Spleen (tissue), 11 donors: Measurements from ENCODE around the gene WFDC10B. TPM values are rescaled to one million over a fixed set of nuclear protein-coding genes. Genes with fewer than 3 reads are reported as not detected.
"Not testable (repeated sequence)": the region's sequence is repeated elsewhere in the genome, so short reads cannot be mapped to it uniquely, and the experiment has no call there.

Source experiments
- DNase-seq: peaks from one replicate; pipeline ENCODE4 v3.0.0-alpha.2; 2020
- H3K27ac ChIP-seq, 8 donors: fragments of 200-600 bp; sonication (generic) in 7 of 8; 1 replicate in 4 of 8; 2 replicates in 4 of 8; pipeline versions ENCODE4 v1.5.0 to v1.8.0; 2016 to 2021; ENCODE audit warnings: inconsistent platforms in 4 of 8, mild to moderate bottlenecking in 4 of 8, moderate library complexity in 1 of 8
- H3K27me3 ChIP-seq, 7 donors: fragments of 200-600 bp; sonication (generic) in 6 of 7; replicated peaks in 1 of 7; 1 replicate in 4 of 7; 2 replicates in 3 of 7; pipeline versions ENCODE4 v1.5.0 to v1.8.0; 2016 to 2021; ENCODE audit warnings: inconsistent platforms in 3 of 7, mild to moderate bottlenecking in 1 of 7
- H3K36me3 ChIP-seq, 6 donors: fragments of 200-600 bp; sonication (generic) in 5 of 6; 1 replicate in 4 of 6; 2 replicates in 2 of 6; pipeline versions ENCODE4 v1.5.0 to v1.8.0; 2016 to 2021; ENCODE audit warnings: inconsistent platforms in 2 of 6
- H3K4me1 ChIP-seq, 6 donors: fragments of 200-600 bp; sonication (generic) in 5 of 6; 1 replicate in 3 of 6; 2 replicates in 3 of 6; pipeline versions ENCODE4 v1.5.0 to v1.8.0; 2016 to 2021; ENCODE audit warnings: inconsistent platforms in 3 of 6
- H3K4me3 ChIP-seq, 8 donors: fragments of 200-600 bp; sonication (generic) in 7 of 8; 1 replicate in 4 of 8; 2 replicates in 4 of 8; pipeline versions ENCODE4 v1.5.0 to v1.8.0; 2016 to 2021; ENCODE audit warnings: inconsistent platforms in 4 of 8, mild to moderate bottlenecking in 4 of 8, moderate library complexity in 2 of 8
- H3K9me3 ChIP-seq, 8 donors: fragments of 200-600 bp; sonication (generic) in 7 of 8; 1 replicate in 4 of 8; 2 replicates in 4 of 8; pipeline versions ENCODE4 v1.5.0 to v1.8.0; 2016 to 2021; ENCODE audit warnings: inconsistent platforms in 4 of 8
- POLR2A ChIP-seq, 3 donors: fragments of 450-650 bp; IDR thresholded peaks; one replicate each; pipeline ENCODE4 v1.5.1; 2017; ENCODE audit warnings: antibody characterized with exemption in 3 of 3, mild to moderate bottlenecking in 1 of 3
- POLR2AphosphoS5 ChIP-seq, 3 donors: sonication (generic); formaldehyde crosslinking; IDR thresholded peaks; one replicate each; pipeline ENCODE4 v1.5.1; 2017; ENCODE audit warnings: antibody characterized with exemption in 3 of 3
- WGBS, 5 donors: extraction: QIAGEN DNeasy Blood & Tissue Kit in 3 of 5; methylation state at CpG; one replicate each; pipeline versions ENCODE4 v1.1.5 to v1.1.7; 2013 to 2018; 5-methylcytosine and 5-hydroxymethylcytosine counted together
- intact Hi-C: fragments of 100-400 bp; cut with DNase I; formaldehyde crosslinking; loops from one replicate; pipeline ENCODE4 v1.15.0; 2023; ENCODE audit warnings: low total_unique reads
- polyA plus RNA-seq, 3 donors: library from polyadenylated mRNA; stranded (reverse); fragments of 200-250 nt; gene quantifications; one replicate each; pipeline ENCODE4 v1.2.1, GENCODE V29; 2013
- total RNA-seq, 7 donors: library from RNA; depleted of rRNA in 3 of 7; stranded (reverse); fragments of >200 nt in 3 of 7; fragmentation: NEBNext Ultra II Directional in 4 of 7; extraction: Animal tissue kit (Norgen Biotek cat#: 25700) in 4 of 7; gene quantifications; one replicate each; pipeline versions ENCODE4 v1.1.0 to v1.2.1, GENCODE V29; 2016 to 2021
- TF ChIP-seq, protein P1 (sequence below), 11 experiments: fragments of 200-600 bp in 7 of 11; fragments of 450-650 bp in 4 of 11; sonication (generic) in 4 of 11; IDR thresholded peaks in 8 of 11; conservative IDR thresholded peaks in 3 of 11; 1 replicate in 7 of 11; 2 replicates in 4 of 11; pipeline versions ENCODE4 v1.4.0 to v1.8.0; 2016 to 2021; ENCODE audit warnings: antibody characterized with exemption in 11 of 11, inconsistent platforms in 4 of 11, mild to moderate bottlenecking in 1 of 11
- donor health status: healthy with polysubstance abuse.
- donor health status: DM: no; HTN: no; CAD: no; lungs with moderate emphysema.
- donor health status: DM: no; HTN: no; CAD: no.
- donor health status: Bipolar disorder and iron deficiency.
- donor health status: healthy.
- donor health status: DM: no; HTN: no; CAD: no.
- donor health status: DM: yes; HTN: yes; CAD: no.

WFDC10B gene
- total and polyA plus RNA-seq, 10 donors, result not detected

GRCh38 chr20:45701873-45702272 is 2.9 kb downstream of the WFDC10B start, which contains the start of gene WFDC13:
Gene WFDC13 (plus strand): TSS chr20:45702038. CDS start chr20:45702124, 86 bp downstream.
- WGBS, 5 donors, result 69 to 85% (median 76%) methylated on average over 4 of the region's 4 CpGs
- Histone ChIP-seq H3K27me3 (peaks cover 0 to 25% (median 0%) of the 10 kb centered on the region in 7 donors), H3K4me3 (no peak within 1 kb of the TSS), H3K9me3 (no peaks in the 10 kb centered on the region), H3K4me1 (no peaks in the 10 kb centered on the region), H3K27ac (no peak within 1 kb of the TSS), H3K36me3 (no peaks in the 10 kb centered on the region)
- DNase-seq, result no peak
- intact Hi-C loops, result no loop called here
- TF ChIP-seq, protein P1, sequence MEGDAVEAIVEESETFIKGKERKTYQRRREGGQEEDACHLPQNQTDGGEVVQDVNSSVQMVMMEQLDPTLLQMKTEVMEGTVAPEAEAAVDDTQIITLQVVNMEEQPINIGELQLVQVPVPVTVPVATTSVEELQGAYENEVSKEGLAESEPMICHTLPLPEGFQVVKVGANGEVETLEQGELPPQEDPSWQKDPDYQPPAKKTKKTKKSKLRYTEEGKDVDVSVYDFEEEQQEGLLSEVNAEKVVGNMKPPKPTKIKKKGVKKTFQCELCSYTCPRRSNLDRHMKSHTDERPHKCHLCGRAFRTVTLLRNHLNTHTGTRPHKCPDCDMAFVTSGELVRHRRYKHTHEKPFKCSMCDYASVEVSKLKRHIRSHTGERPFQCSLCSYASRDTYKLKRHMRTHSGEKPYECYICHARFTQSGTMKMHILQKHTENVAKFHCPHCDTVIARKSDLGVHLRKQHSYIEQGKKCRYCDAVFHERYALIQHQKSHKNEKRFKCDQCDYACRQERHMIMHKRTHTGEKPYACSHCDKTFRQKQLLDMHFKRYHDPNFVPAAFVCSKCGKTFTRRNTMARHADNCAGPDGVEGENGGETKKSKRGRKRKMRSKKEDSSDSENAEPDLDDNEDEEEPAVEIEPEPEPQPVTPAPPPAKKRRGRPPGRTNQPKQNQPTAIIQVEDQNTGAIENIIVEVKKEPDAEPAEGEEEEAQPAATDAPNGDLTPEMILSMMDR (IDR thresholded peaks at IDR 0.05 in 8 of 11, conservative IDR thresholded peaks at IDR 0.05 in 3 of 11), result no peak
- TF ChIP-seq POLR2AphosphoS5 (IDR thresholded peaks at IDR 0.05), result no peak
- no peak for TF ChIP-seq POLR2A (IDR thresholded peaks at IDR 0.05)

DNA sequence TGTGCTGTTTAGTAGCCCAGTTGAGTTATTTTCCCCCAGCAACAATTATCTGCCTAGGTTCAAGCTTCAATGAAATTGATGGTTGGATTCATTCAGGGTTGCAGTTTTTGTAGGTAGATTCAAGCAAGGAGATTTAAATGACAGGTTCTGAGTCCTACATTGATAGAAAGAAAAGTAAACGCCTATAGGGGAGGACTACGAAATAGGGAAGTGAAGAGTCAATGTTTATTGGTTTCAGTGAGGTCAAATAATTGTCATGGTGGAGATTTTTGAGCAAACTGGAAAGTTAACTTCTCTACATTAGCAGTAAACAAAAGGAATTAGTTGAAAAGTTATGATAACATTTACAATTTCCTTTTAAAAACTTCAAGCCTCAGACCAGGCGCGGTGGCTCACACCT is 3.7 kb downstream of the WFDC10B start:
- TF ChIP-seq, protein P1 (IDR thresholded peaks at IDR 0.05 in 8 of 11, conservative IDR thresholded peaks at IDR 0.05 in 3 of 11), result no peak
- TF ChIP-seq POLR2AphosphoS5 (IDR thresholded peaks at IDR 0.05) (no peak), POLR2A (IDR thresholded peaks at IDR 0.05) (no peak)
- WGBS, 5 donors, result 54 to 74% (median 64%) methylated on average over 4 of the region's 4 CpGs

GRCh38 chr20:45695496-45695895 is 9.3 kb downstream of the WFDC10B start:
- H3K4me3 ChIP-seq, result no peak overlapping the region
- no peak overlapping the region for H3K27ac ChIP-seq
- TF ChIP-seq POLR2AphosphoS5 (IDR thresholded peaks at IDR 0.05) (no peak), POLR2A (IDR thresholded peaks at IDR 0.05) (no peak)
- TF ChIP-seq, protein P1 (IDR thresholded peaks at IDR 0.05 in 8 of 11, conservative IDR thresholded peaks at IDR 0.05 in 3 of 11), result no peak
- intact Hi-C loops, result no loop called here
- WGBS, 5 donors, result 90 to 97% (median 92%) methylated on average over 2 of the region's 2 CpGs
- no peak for DNase-seq
- H3K27me3 ChIP-seq, result peaks cover 0 to 20% (median 0%) of the 10 kb centered on the region in 7 donors
- no peaks in the 10 kb centered on the region for H3K4me1 ChIP-seq
- H3K36me3 ChIP-seq, result no peaks in the 10 kb centered on the region
- H3K9me3 ChIP-seq, result no peaks in the 10 kb centered on the region

More for the DNA sequence above, 3.7 kb downstream of the WFDC10B start:
- no peak for DNase-seq
- Histone ChIP-seq H3K4me1 (no peaks in the 10 kb centered on the region), H3K4me3 (no peak overlapping the region), H3K27ac (no peak overlapping the region), H3K36me3 (no peaks in the 10 kb centered on the region), H3K27me3 (peaks cover 0 to 19% (median 0%) of the 10 kb centered on the region in 7 donors), H3K9me3 (no peaks in the 10 kb centered on the region)
- intact Hi-C loops, result no loop called here

GRCh38 chr20:45693346-45693745 is 11.5 kb downstream of the WFDC10B start:
- H3K27ac ChIP-seq, H3K4me3 ChIP-seq, DNase-seq, intact Hi-C loops, H3K36me3 ChIP-seq, H3K4me1 ChIP-seq, H3K9me3 ChIP-seq: not testable (repeated sequence)
- H3K27me3 ChIP-seq, result peaks cover 0 to 20% (median 0%) of the 10 kb centered on the region in 7 donors
- WGBS, 5 donors, result 79 to 94% (median 91%) methylated on average over 12 of the region's 12 CpGs

- DNase-seq, result no peak
- Histone ChIP-seq H3K27me3 (peaks cover 0 to 13% (median 0%) of the 10 kb centered on the region in 7 donors), H3K27ac (no peak overlapping the region), H3K36me3 (no peaks in the 10 kb centered on the region), H3K4me1 (no peaks in the 10 kb centered on the region), H3K9me3 (peaks cover 0 to 11% (median 5%) of the 10 kb centered on the region in 8 donors), H3K4me3 (no peak overlapping the region)
- WGBS, 5 donors, result 51 to 69% (median 59%) methylated on average over 2 to 3 of the region's 3 CpGs
- TF ChIP-seq, protein P1 (IDR thresholded peaks at IDR 0.05 in 8 of 11, conservative IDR thresholded peaks at IDR 0.05 in 3 of 11), result no peak
- TF ChIP-seq POLR2A (IDR thresholded peaks at IDR 0.05), result no peak
- TF ChIP-seq POLR2AphosphoS5 (IDR thresholded peaks at IDR 0.05), result no peak
- intact Hi-C loops, result no loop called here
Measured at GRCh38 chr20:45685896-45686295, 18.9 kb downstream of the WFDC10B start.
